ENCODE measurements around the gene PLCB1.
A peak's percentile ranks its signal among the peaks of the same experiment; 100 is the strongest.

The PLCB1 gene

DNA sequence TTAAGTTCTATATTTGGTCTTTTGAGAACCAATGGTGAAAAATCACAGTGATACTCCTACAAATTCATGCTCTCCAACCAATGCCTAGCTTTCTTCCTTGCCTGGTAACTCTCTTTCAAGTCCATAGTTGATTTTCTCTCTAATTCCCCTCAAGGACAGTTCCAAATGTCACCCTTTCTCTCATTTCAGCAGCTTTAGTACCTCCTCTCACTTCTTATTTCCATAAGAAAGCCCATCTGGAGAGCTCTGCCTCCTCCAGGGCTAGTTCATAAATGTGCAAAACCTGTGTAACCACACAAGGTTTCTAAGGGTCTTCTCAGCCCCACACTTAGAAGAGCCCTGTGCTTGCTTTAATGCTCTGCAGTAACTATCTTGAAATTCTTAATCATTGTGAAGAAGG is 781.4 kb downstream of the PLCB1 start:
- TF ChIP-seq POLR2AphosphoS5 (IDR thresholded peaks at IDR 0.05; ENCODE audit: borderline replicate concordance, low read depth, low read length) = no peak
- TF ChIP-seq EZH2 (IDR thresholded peaks at IDR 0.05) = no peak
- TF ChIP-seq FOXP2 (optimal IDR thresholded peaks at IDR 0.05; ENCODE audit: control extremely low read depth, extremely low read length, insufficient read depth) = no peak
- Histone ChIP-seq H3K9me3 (ENCODE audit: low read depth, low read length) (no peaks in the 10 kb centered on the region), H3K27ac (no peak overlapping the region), H3K9ac (ENCODE audit: insufficient read length) (no peak overlapping the region), H3K4me3 (no peak overlapping the region), H3K36me3 (ENCODE audit: insufficient read depth, low read length) (no peaks in the 10 kb centered on the region)
- DNase-seq (ENCODE audit: low read depth, low spot score) = no peak

DNA sequence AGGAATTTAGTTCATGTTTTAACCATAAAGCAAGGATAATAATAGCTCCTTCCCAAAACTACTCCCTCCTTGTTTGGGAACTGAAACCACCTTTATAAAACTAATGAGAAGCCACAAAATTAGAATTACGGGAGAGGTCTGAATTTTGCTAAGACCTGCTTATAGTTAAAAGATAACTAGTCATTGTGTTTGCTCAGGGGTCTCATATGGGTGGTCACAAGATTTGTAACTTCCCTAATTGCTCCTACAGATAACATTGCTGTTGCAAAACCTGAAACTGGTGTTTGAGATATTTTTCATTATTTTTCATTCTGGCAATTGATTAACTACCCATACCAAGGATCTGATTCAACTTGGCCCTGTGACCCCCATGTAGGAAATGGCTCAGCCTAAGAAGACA is 782.4 kb downstream of the PLCB1 start:
- no peaks in the 10 kb centered on the region for H3K9me3 ChIP-seq (ENCODE audit: low read depth, low read length)
- no peaks in the 10 kb centered on the region for H3K36me3 ChIP-seq (ENCODE audit: insufficient read depth, low read length)
- DNase-seq (ENCODE audit: low read depth, low spot score) = no peak
- H3K27ac ChIP-seq = no peak overlapping the region
- H3K4me3 ChIP-seq = no peak overlapping the region
- no peak overlapping the region for H3K9ac ChIP-seq (ENCODE audit: insufficient read length)
- no peak for TF ChIP-seq POLR2AphosphoS5 (IDR thresholded peaks at IDR 0.05; ENCODE audit: borderline replicate concordance, low read depth, low read length)
- TF ChIP-seq FOXP2 (optimal IDR thresholded peaks at IDR 0.05; ENCODE audit: control extremely low read depth, extremely low read length, insufficient read depth) = no peak
- TF ChIP-seq EZH2 (IDR thresholded peaks at IDR 0.05) = no peak

DNA sequence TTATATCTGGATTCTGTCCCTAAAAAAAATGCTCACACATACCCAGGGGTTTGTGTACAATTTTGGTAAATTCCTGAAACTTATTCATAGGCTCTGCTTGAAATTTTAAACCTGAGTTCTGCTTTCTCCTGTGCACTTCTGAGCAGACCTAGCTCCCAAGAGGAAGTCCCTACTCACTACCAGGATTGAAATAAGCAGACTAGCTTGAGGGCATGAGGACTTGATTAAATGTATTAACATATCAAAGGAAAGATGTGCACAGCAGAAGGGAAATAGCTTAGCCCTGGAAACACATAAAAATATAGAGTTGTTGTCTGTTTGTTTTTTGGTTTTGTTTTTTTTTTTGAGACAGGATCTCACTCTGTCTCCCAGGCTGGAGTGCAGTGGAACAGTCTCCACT is 785.0 kb downstream of the PLCB1 start:
- no peaks in the 10 kb centered on the region for H3K36me3 ChIP-seq (ENCODE audit: insufficient read depth, low read length)
- H3K4me3 ChIP-seq = no peak overlapping the region
- no peak overlapping the region for H3K27ac ChIP-seq
- peak; percentile 44 for DNase-seq (ENCODE audit: low read depth, low spot score)
- H3K9me3 ChIP-seq (ENCODE audit: low read depth, low read length) = no peaks in the 10 kb centered on the region
- TF ChIP-seq EZH2 (IDR thresholded peaks at IDR 0.05) (no peak), POLR2AphosphoS5 (IDR thresholded peaks at IDR 0.05; ENCODE audit: borderline replicate concordance, low read depth, low read length) (no peak), FOXP2 (optimal IDR thresholded peaks at IDR 0.05; ENCODE audit: control extremely low read depth, extremely low read length, insufficient read depth) (no peak)
- H3K9ac ChIP-seq (ENCODE audit: insufficient read length) = no peak overlapping the region

DNA sequence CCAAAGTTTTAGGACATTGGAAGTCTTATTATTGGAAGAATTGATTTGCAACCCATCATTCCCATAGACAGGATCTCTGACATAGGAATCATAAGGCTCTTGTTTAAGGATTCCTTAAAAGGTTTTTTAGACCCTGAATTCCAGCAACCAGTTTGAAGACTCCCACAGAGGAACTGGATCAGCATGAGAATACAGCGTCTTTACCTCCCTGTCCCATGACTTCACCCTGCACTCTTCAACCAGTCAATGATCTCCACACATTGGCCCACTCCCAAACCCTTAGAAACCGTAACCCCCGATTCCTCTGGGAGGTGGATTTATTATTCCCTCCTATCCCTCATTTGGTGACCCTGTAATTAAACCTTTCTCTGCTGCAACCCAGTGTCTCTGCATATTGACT is 786.1 kb downstream of the PLCB1 start:
- TF ChIP-seq EZH2 (IDR thresholded peaks at IDR 0.05) = no peak
- no peak for TF ChIP-seq FOXP2 (optimal IDR thresholded peaks at IDR 0.05; ENCODE audit: control extremely low read depth, extremely low read length, insufficient read depth)
- no peak for TF ChIP-seq POLR2AphosphoS5 (IDR thresholded peaks at IDR 0.05; ENCODE audit: borderline replicate concordance, low read depth, low read length)
- no peak for DNase-seq (ENCODE audit: low read depth, low spot score)

DNA sequence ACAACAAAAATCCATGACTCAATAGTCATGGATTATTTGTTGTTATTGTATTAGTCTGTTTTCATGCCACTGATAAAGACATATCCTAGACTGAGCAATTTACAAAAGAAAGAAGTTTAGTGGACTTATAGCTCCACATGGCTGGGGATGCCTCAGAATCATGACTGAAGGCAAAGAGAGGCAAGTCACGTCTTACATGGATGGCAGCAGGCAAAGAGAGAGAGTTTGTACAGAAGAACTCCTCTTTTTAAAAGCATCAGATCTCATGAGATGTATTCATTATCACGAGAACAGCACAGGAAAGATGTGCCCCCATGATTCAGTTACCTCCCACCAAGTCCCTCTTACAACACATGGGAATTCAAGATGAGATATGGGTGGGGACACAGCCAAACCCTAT is 792.5 kb downstream of the PLCB1 start:
- Histone ChIP-seq H3K9ac (ENCODE audit: insufficient read length) (no peak overlapping the region), H3K4me3 (no peak overlapping the region)

More for the DNA sequence above, 786.1 kb downstream of the PLCB1 start:
- no peak overlapping the region for H3K9ac ChIP-seq (ENCODE audit: insufficient read length)
- no peaks in the 10 kb centered on the region for H3K9me3 ChIP-seq (ENCODE audit: low read depth, low read length)
- H3K4me3 ChIP-seq = no peak overlapping the region
- no peaks in the 10 kb centered on the region for H3K36me3 ChIP-seq (ENCODE audit: insufficient read depth, low read length)
- no peak overlapping the region for H3K27ac ChIP-seq

DNA sequence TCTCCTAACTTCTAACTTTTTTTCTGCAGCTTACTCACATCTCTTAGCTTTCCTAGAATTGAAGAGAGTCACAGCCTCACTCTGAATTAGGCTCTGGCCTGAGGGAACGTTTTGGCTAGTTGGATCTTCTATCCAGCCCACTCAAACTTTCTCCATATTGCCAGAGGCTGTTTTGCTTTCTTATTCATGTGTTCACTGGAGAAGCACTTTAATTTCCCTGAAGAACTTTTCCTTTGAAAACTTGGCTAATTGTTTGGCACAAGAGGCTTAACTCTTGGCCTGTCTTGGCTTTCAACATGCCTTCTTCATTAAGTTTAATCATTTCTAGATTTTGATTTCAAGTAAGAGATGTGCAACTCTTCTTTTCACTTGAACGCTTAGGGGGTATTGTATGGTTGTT is 798.7 kb downstream of the PLCB1 start:
- Histone ChIP-seq H3K4me3 (no peak overlapping the region), H3K9me3 (ENCODE audit: low read depth, low read length) (no peaks in the 10 kb centered on the region), H3K9ac (ENCODE audit: insufficient read length) (no peak overlapping the region), H3K36me3 (ENCODE audit: insufficient read depth, low read length) (no peaks in the 10 kb centered on the region), H3K27ac (no peak overlapping the region)
- no peak for TF ChIP-seq POLR2AphosphoS5 (IDR thresholded peaks at IDR 0.05; ENCODE audit: borderline replicate concordance, low read depth, low read length)
- no peak for TF ChIP-seq EZH2 (IDR thresholded peaks at IDR 0.05)
- no peak for TF ChIP-seq FOXP2 (optimal IDR thresholded peaks at IDR 0.05; ENCODE audit: control extremely low read depth, extremely low read length, insufficient read depth)
- DNase-seq (ENCODE audit: low read depth, low spot score) = no peak

More for the DNA sequence above, 792.5 kb downstream of the PLCB1 start:
- Histone ChIP-seq H3K27ac (no peak overlapping the region), H3K9me3 (ENCODE audit: low read depth, low read length) (no peaks in the 10 kb centered on the region), H3K36me3 (ENCODE audit: insufficient read depth, low read length) (no peaks in the 10 kb centered on the region)
- no peak for TF ChIP-seq FOXP2 (optimal IDR thresholded peaks at IDR 0.05; ENCODE audit: control extremely low read depth, extremely low read length, insufficient read depth)
- TF ChIP-seq EZH2 (IDR thresholded peaks at IDR 0.05) = no peak
- TF ChIP-seq POLR2AphosphoS5 (IDR thresholded peaks at IDR 0.05; ENCODE audit: borderline replicate concordance, low read depth, low read length) = no peak
- no peak for DNase-seq (ENCODE audit: low read depth, low spot score)

DNA sequence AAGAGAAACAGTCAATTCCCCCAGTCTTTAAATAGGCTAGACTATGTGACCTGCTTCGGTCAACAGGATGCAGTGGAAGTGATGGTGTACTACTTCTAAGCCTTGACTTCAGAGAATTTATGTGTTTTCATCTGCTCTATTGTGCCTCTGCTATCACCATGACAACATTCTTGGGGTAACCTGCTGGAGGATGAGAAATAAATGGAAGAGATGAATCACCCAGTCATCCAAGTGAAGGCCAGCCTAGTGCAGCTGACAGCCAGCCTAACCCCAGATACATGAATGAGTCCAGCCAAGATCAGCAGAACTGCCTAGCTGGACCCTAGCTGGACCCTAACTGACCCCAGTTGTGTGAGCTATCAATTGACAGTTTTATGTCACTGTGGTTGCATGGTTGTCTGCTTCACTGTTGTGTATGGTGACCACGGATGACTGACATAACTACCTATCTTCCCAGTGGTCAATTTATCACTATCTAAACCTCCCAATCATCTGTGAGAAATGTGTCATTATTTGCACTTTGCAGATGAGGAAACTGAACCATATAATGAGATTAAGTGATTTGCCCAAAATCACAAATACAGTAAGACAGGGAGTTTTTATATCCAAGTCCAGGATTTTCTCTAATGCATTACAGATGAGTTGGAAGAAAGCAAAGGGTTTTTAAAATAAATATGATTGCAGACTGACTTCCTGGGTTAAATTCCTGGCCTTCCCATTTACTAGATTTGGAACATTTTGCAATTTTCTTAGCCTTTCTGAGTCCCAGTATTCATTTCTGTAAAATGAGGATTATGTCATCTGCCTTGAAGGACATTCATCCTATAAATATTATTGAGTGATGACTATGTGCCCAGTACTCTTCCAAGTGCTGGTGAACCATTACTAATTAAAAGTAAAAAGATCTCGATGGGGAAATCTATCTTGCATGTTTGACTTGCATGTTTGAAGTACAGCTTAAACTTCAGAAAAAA is 800.4 kb downstream of the PLCB1 start:
- Histone ChIP-seq H3K9me3 (ENCODE audit: low read depth, low read length) (no peaks in the 10 kb centered on the region), H3K4me3 (no peak overlapping the region), H3K36me3 (ENCODE audit: insufficient read depth, low read length) (no peaks in the 10 kb centered on the region), H3K9ac (ENCODE audit: insufficient read length) (no peak overlapping the region), H3K27ac (no peak overlapping the region)
- TF ChIP-seq POLR2AphosphoS5 (IDR thresholded peaks at IDR 0.05; ENCODE audit: borderline replicate concordance, low read depth, low read length) (no peak), EZH2 (IDR thresholded peaks at IDR 0.05) (no peak), FOXP2 (optimal IDR thresholded peaks at IDR 0.05; ENCODE audit: control extremely low read depth, extremely low read length, insufficient read depth) (no peak)
- DNase-seq (ENCODE audit: low read depth, low spot score) = no peak

DNA sequence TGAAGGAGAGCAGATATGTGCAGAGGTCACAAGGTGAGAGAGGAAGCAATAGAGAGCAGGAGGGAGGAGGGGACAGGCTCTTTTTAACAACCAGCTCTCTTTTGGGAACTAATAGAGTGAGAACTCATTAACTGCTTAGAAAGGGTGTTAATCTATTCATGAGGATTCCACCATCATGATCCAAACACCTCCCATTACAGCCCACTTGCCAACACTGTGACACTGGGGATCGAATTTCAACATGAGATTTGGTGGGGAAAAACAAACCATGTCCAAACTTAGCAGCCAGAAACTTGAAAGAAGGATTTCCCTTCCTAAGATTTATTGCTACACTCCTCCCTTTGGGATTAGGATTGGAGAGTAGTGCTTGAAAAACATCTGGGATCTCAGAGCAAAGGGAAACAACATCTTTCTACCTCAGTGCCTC is 801.3 kb downstream of the PLCB1 start:
- Histone ChIP-seq H3K9me3 (ENCODE audit: low read depth, low read length) (no peaks in the 10 kb centered on the region), H3K9ac (ENCODE audit: insufficient read length) (no peak overlapping the region), H3K27ac (no peak overlapping the region), H3K36me3 (ENCODE audit: insufficient read depth, low read length) (no peaks in the 10 kb centered on the region), H3K4me3 (no peak overlapping the region)
- no peak for DNase-seq (ENCODE audit: low read depth, low spot score)
- no peak for TF ChIP-seq EZH2 (IDR thresholded peaks at IDR 0.05)
- TF ChIP-seq FOXP2 (optimal IDR thresholded peaks at IDR 0.05; ENCODE audit: control extremely low read depth, extremely low read length, insufficient read depth) = no peak
- TF ChIP-seq POLR2AphosphoS5 (IDR thresholded peaks at IDR 0.05; ENCODE audit: borderline replicate concordance, low read depth, low read length) = no peak

Data from SK-N-MC (cell line).